SK-N-SH (cell line): ENCODE measurements around the gene HS3ST3A1. TPM values are rescaled to one million over a fixed set of nuclear protein-coding genes. Genes with fewer than 3 reads are reported as not detected.

Experiments used
- CTCF ChIA-PET: fragments of 300-600, 350-600 bp; formaldehyde crosslinking; extraction: SDS; loops from one replicate; lab custom pipeline; 2021; lab: Yijun Ruan, JAX
- POLR2A ChIA-PET: fragments of 350-600 bp; sonication (Branson Sonifier 250); formaldehyde crosslinking; extraction: SDS; loops from one replicate; lab custom pipeline; 2020; ENCODE audit warnings: antibody characterized with exemption, inconsistent platforms; lab: Yijun Ruan, JAX
- DNase-seq: peaks from one replicate; pipeline ENCODE4 v3.0.0; 2012
- H2AFZ ChIP-seq: fragments of 200-600 bp; sonication (generic); 2 replicates; pipeline ENCODE4 v1.8.1; 2016; ENCODE audit warnings: antibody characterized with exemption, mild to moderate bottlenecking, low read depth
- H3F3A ChIP-seq: fragments of 200-600 bp; sonication (generic); replicated peaks from 2 replicates; pipeline ENCODE3; 2016; ENCODE audit warnings: antibody characterized with exemption, mild to moderate bottlenecking; ENCODE audit not compliant: insufficient read depth
- H3K27ac ChIP-seq, 2 experiments: fragments of 200-500 bp in 1 of 2; fragments of 200-600 bp in 1 of 2; sonication (Bioruptor generic) in 1 of 2; sonication (generic), shearing (Covaris generic) in 1 of 2; 2 replicates each; pipeline versions ENCODE4 v1.5.1 to v1.6.1; 2014 to 2016; ENCODE audit warnings: low read depth in 2 of 2, inconsistent platforms in 1 of 2, low read length in 1 of 2, mild to moderate bottlenecking in 1 of 2, mixed read lengths in 1 of 2
- H3K27me3 ChIP-seq: fragments of 200-600 bp; sonication (generic), shearing (Covaris generic); 2 replicates; pipeline ENCODE4 v1.6.1; 2016; ENCODE audit warnings: mixed run types; ENCODE audit not compliant: insufficient read depth
- H3K36me3 ChIP-seq, 2 experiments: fragments of 200-500 bp in 1 of 2; fragments of 200-600 bp in 1 of 2; sonication (Bioruptor generic) in 1 of 2; sonication (generic) in 1 of 2; replicated peaks in 1 of 2; 2 replicates each; pipeline versions ENCODE3 to v1.5.1; 2014 to 2016; ENCODE audit warnings: low read length in 1 of 2, mild to moderate bottlenecking in 1 of 2; ENCODE audit not compliant: insufficient read depth in 2 of 2, control insufficient read depth in 1 of 2
- H3K4me1 ChIP-seq, 2 experiments: fragments of 200-500 bp in 1 of 2; fragments of 200-600 bp in 1 of 2; sonication (Bioruptor generic) in 1 of 2; sonication (generic), shearing (Covaris generic) in 1 of 2; 2 replicates each; pipeline versions ENCODE4 v1.5.1 to v1.6.1; 2014 to 2016; ENCODE audit warnings: low read depth in 1 of 2, low read length in 1 of 2, mixed run types in 1 of 2; ENCODE audit not compliant: insufficient read depth in 2 of 2, control insufficient read depth in 1 of 2
- H3K4me2 ChIP-seq: fragments of 200-600 bp; sonication (generic), shearing (Covaris generic); 2 replicates; pipeline ENCODE4 v1.6.1; 2017; ENCODE audit warnings: mixed run types
- H3K4me3 ChIP-seq, 2 experiments: fragments of 200-500 bp in 1 of 2; fragments of 200-600 bp in 1 of 2; sonication (Bioruptor generic) in 1 of 2; sonication (generic), shearing (Covaris generic) in 1 of 2; 2 replicates each; pipeline versions ENCODE4 v1.5.1 to v1.8.1; 2014 to 2016; ENCODE audit warnings: low read depth in 2 of 2, inconsistent platforms in 1 of 2, low read length in 1 of 2, mild to moderate bottlenecking in 1 of 2, mixed read lengths in 1 of 2, moderate library complexity in 1 of 2
- H3K79me2 ChIP-seq: fragments of 200-600 bp; sonication (generic); 2 replicates; pipeline ENCODE4 v1.8.1; 2017; ENCODE audit warnings: mild to moderate bottlenecking; ENCODE audit not compliant: insufficient read depth
- H3K9ac ChIP-seq: fragments of 200-600 bp; sonication (generic); 2 replicates; pipeline ENCODE4 v1.6.1; 2017; ENCODE audit warnings: mixed run types
- H3K9me2 ChIP-seq: fragments of 200-600 bp; sonication (generic); 2 replicates; pipeline ENCODE4 v1.6.1; 2017; ENCODE audit warnings: mixed run types
- H3K9me3 ChIP-seq: fragments of 200-600 bp; sonication (generic); 2 replicates; pipeline ENCODE4 v1.6.1; 2017; ENCODE audit warnings: mixed run types, mild to moderate bottlenecking, moderate library complexity
- H4K20me1 ChIP-seq: fragments of 200-600 bp; sonication (generic); 2 replicates; pipeline ENCODE4 v1.6.1; 2017; ENCODE audit warnings: mild to moderate bottlenecking, mixed run types; ENCODE audit not compliant: insufficient read depth
- CTCF ChIP-seq: fragments of 200-600 bp; sonication (generic); IDR thresholded peaks from 2 replicates; pipeline ENCODE4 v1.6.1; 2017; ENCODE audit warnings: antibody characterized with exemption, mild to moderate bottlenecking, moderate library complexity
- EP300 ChIP-seq, 2 experiments: IDR thresholded peaks; 2 replicates each; pipeline versions ENCODE4 v1.4.0 to v1.6.1; 2012; ENCODE audit warnings: borderline replicate concordance in 1 of 2, low read depth in 1 of 2, low read length in 1 of 2
- FOXJ3 ChIP-seq: sonication (generic); formaldehyde crosslinking; IDR thresholded peaks from 2 replicates; pipeline ENCODE4 v1.5.1; 2020; ENCODE audit warnings: mild to moderate bottlenecking, missing genetic modification reagents
- FOXM1 ChIP-seq: IDR thresholded peaks from 2 replicates; pipeline ENCODE4 v1.4.0; 2012; ENCODE audit warnings: low read depth, mild to moderate bottlenecking
- IRF3 ChIP-seq: fragments of 150-350 bp; IDR thresholded peaks from 2 replicates; pipeline ENCODE4 v1.6.1; 2016; ENCODE audit warnings: mild to moderate bottlenecking, low read depth, low read length
- JUND ChIP-seq: IDR thresholded peaks from 2 replicates; pipeline ENCODE4 v1.4.0; 2012
- MEF2A ChIP-seq: IDR thresholded peaks from 2 replicates; pipeline ENCODE4 v1.4.0; 2012; ENCODE audit warnings: low read depth, borderline replicate concordance
- NFIC ChIP-seq: IDR thresholded peaks from 2 replicates; pipeline ENCODE4 v1.4.0; 2012; ENCODE audit warnings: borderline replicate concordance
- RAD21 ChIP-seq: IDR thresholded peaks from 2 replicates; pipeline ENCODE4 v1.6.1; 2012; ENCODE audit warnings: mild to moderate bottlenecking, low read length
- RFX5 ChIP-seq: IDR thresholded peaks from 2 replicates; pipeline ENCODE4 v1.6.1; 2012; ENCODE audit warnings: mild to moderate bottlenecking, improper control_type of control experiment, low read length
- RXRA ChIP-seq: IDR thresholded peaks from 2 replicates; pipeline ENCODE4 v1.4.0; 2012; ENCODE audit warnings: low read depth, mild to moderate bottlenecking, borderline replicate concordance
- SMC3 ChIP-seq: IDR thresholded peaks from 2 replicates; pipeline ENCODE4 v1.6.1; 2012; ENCODE audit warnings: low read depth, low read length, improper control_type of control experiment
- TAF1 ChIP-seq: IDR thresholded peaks from 2 replicates; pipeline ENCODE4 v1.6.1; 2012; ENCODE audit warnings: low read depth, mild to moderate bottlenecking, low read length, moderate library complexity, borderline replicate concordance
- USF1 ChIP-seq: IDR thresholded peaks from 2 replicates; pipeline ENCODE4 v1.4.0; 2012; ENCODE audit warnings: low read depth, borderline replicate concordance
- WGBS: methylation state at CpG from one replicate; pipeline ENCODE4 v1.1.6; 2017; ENCODE audit warnings: low lambda C conversion rate; 5-methylcytosine and 5-hydroxymethylcytosine counted together
- polyA plus RNA-seq, 3 experiments: library from polyadenylated mRNA; depleted of rRNA; stranded (reverse); fragments of >200 nt; gene quantifications; 2 replicates each; pipeline ENCODE4 v1.2.3, GENCODE V29; 2012
- TF ChIP-seq, protein P1 (sequence below): IDR thresholded peaks from 2 replicates; pipeline ENCODE4 v1.4.0; 2012; ENCODE audit warnings: low read depth, borderline replicate concordance
- TF ChIP-seq, protein P2 (sequence below): IDR thresholded peaks from 2 replicates; pipeline ENCODE4; 2012

HS3ST3A1 gene
- polyA plus RNA-seq, 1 of the 3 experiments (the other 2 are of a cell fraction), result 22.6 TPM

- TF ChIP-seq, protein P1, sequence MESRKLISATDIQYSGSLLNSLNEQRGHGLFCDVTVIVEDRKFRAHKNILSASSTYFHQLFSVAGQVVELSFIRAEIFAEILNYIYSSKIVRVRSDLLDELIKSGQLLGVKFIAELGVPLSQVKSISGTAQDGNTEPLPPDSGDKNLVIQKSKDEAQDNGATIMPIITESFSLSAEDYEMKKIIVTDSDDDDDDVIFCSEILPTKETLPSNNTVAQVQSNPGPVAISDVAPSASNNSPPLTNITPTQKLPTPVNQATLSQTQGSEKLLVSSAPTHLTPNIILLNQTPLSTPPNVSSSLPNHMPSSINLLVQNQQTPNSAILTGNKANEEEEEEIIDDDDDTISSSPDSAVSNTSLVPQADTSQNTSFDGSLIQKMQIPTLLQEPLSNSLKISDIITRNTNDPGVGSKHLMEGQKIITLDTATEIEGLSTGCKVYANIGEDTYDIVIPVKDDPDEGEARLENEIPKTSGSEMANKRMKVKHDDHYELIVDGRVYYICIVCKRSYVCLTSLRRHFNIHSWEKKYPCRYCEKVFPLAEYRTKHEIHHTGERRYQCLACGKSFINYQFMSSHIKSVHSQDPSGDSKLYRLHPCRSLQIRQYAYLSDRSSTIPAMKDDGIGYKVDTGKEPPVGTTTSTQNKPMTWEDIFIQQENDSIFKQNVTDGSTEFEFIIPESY, result peak; percentile 85
Observed at GRCh38 chr17:13541032-13541480, 60.7 kb downstream of the HS3ST3A1 start (continued).

DNA sequence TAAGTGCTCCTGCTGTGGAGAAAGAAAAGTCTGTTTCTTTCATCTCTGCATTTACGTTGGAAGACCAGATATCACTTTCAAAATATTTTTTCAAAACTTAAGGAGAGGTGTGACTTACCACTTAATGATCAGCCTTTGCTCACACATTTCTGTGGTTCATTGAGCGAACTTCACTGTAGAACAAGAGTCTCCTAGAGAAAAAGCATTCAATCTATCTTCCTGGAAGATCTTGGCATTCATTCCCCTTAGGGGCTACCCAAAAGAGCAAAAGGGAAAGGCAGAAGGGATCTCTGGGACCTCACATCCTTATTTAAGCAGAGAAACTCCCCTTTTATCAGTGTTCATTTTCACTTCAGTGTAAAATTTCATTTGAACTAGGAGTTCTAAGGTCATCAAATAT lies 61.2 kb downstream of the HS3ST3A1 start:
- H2AFZ ChIP-seq, result no peak overlapping the region
- H3K27me3 ChIP-seq, result no peaks in the 10 kb centered on the region
- no peaks in the 10 kb centered on the region for H3K9me2 ChIP-seq
- peak overlapping the region; percentile 61; the same call in 1 of the 2 replicates for H3K9ac ChIP-seq
- H3F3A ChIP-seq, result peaks cover 71% of the 10 kb centered on the region
- H3K79me2 ChIP-seq, result peaks cover 50% of the 10 kb centered on the region
- H3K9me3 ChIP-seq, result no peaks in the 10 kb centered on the region
- no peak for DNase-seq
- H3K36me3 ChIP-seq, result peaks cover 0 to 23% of the 10 kb centered on the region in 2 experiments
- POLR2A ChIA-PET, result no interaction called here
- CTCF ChIA-PET, result no interaction called here
- H3K4me1 ChIP-seq, result peaks cover 4 to 51% of the 10 kb centered on the region in 2 experiments
- TF ChIP-seq MEF2A, result no peak
- no peak for TF ChIP-seq RAD21
- TF ChIP-seq FOXJ3, result no peak
- no peak for TF ChIP-seq RXRA
- no peak for TF ChIP-seq CTCF
- TF ChIP-seq TAF1, result 0 out of 2 replicates have a peak, but pooled peaks have one; percentile 0
- no peak for TF ChIP-seq USF1
- WGBS, result 38% methylated on average over 2 of the region's 2 CpGs
- peak overlapping the region; percentile 80 to 96 for H3K27ac ChIP-seq
- peak overlapping the region in 1 of 2 experiments; percentile 18; a peak in 1 of 4 replicates for H3K4me3 ChIP-seq
- no peaks in the 10 kb centered on the region for H4K20me1 ChIP-seq
- peak overlapping the region; percentile 69 for H3K4me2 ChIP-seq

DNA sequence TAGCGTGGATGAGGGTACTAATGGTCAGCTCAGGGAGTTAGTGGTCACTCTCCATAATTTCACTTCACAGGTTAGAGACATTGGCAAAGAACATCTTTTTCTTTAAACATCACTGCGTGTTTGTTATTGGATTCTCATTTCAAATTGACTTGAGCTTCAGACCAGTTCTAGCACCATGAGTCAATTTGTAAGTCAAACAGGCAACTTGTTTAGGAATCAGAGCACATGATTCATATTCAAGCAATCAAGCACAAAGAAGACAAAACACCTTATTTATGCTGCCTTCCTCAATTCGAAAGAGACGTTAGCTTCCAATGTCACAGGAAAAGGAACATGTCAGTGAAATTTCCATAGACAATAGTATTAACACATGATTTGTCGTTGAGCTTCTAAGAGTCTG lies 62.3 kb downstream of the HS3ST3A1 start:
- CTCF ChIA-PET, result interaction anchor here (1.1 kb wide), 1 partner anchor 189 kb away, joined by 4 read pairs; no protein-coding TSS in a partner anchor
- TF ChIP-seq IRF3 (no peak), SMC3 (no peak), FOXM1 (no peak), RFX5 (no peak), NFIC (no peak), RXRA (no peak), EP300 (IDR thresholded peaks at IDR 0.05; ENCODE audit: borderline replicate concordance in 1 of 2, low read depth in 1 of 2, low read length in 1 of 2) (no peak), JUND (no peak)
- TF ChIP-seq, protein P1, result no peak
- TF ChIP-seq, protein P2, sequence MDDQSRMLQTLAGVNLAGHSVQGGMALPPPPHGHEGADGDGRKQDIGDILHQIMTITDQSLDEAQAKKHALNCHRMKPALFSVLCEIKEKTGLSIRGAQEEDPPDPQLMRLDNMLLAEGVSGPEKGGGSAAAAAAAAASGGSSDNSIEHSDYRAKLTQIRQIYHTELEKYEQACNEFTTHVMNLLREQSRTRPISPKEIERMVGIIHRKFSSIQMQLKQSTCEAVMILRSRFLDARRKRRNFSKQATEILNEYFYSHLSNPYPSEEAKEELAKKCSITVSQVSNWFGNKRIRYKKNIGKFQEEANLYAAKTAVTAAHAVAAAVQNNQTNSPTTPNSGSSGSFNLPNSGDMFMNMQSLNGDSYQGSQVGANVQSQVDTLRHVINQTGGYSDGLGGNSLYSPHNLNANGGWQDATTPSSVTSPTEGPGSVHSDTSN, result no peak

More for the DNA sequence above, 62.3 kb downstream of the HS3ST3A1 start:
- Histone ChIP-seq H3K9ac (no peak overlapping the region), H4K20me1 (no peaks in the 10 kb centered on the region), H3K27me3 (no peaks in the 10 kb centered on the region), H3K4me3 (no peak overlapping the region), H3K4me1 (peaks cover 0 to 46% of the 10 kb centered on the region in 2 experiments), H3K36me3 (peaks cover 0 to 27% of the 10 kb centered on the region in 2 experiments), H3F3A (peaks cover 61% of the 10 kb centered on the region), H3K4me2 (no peak overlapping the region), H3K27ac (peak overlapping the region in 1 of 2 experiments; percentile 96; a peak in 2 of 4 replicates), H2AFZ (no peak overlapping the region), H3K79me2 (peaks cover 60% of the 10 kb centered on the region), H3K9me3 (0 out of 2 replicates have a peak, but pooled peaks cover 3% of the 10 kb centered on the region), H3K9me2 (no peaks in the 10 kb centered on the region)
- DNase-seq, result no peak
- POLR2A ChIA-PET, result no interaction called here
- 78% methylated on average over 5 of the region's 5 CpGs for WGBS
